Hematopoietic multipotent progenitor cell treated with erythropoietin and hydrocortisone succinate and interleukin-3 and kit ligand, for 8 days (in vitro differentiated cells): ENCODE data around the gene UPP1.
A peak's percentile ranks its signal among the peaks of the same experiment; 100 is the strongest.
"Not testable (repeated sequence)": the region's sequence is repeated elsewhere in the genome, so short reads cannot be mapped to it uniquely, and the experiment has no call there.

Source experiments
- DNase-seq: peaks from one replicate; pipeline ENCODE4 v3.0.0-alpha.2; 2015

Gene UPP1

GRCh38 chr7:48089046-48090003 lies at the start of gene UPP1:
Gene UPP1, plus strand, starts transcription at chr7:48089265. Its CDS starts 5,519 bp downstream, at chr7:48094784.
- no peak for DNase-seq

GRCh38 chr7:48040944-48041652 lies 48.0 kb upstream of the UPP1 start:
- DNase-seq = no peak

GRCh38 chr7:48041653-48041970 lies 47.5 kb upstream of the UPP1 start:
- DNase-seq = no peak

- DNase-seq = no peak
These were observed 46.8 kb upstream of the UPP1 start for GRCh38 chr7:48042216-48042615.

- no peak for DNase-seq
These were observed 46.4 kb upstream of the UPP1 start for GRCh38 chr7:48042636-48043035.

GRCh38 chr7:48045195-48045765 lies 43.8 kb upstream of the UPP1 start:
- DNase-seq = no peak

GRCh38 chr7:48046458-48046857 lies 42.6 kb upstream of the UPP1 start:
- no peak for DNase-seq

- DNase-seq = no peak
These were observed 41.0 kb upstream of the UPP1 start for GRCh38 chr7:48048113-48048512.

- no peak for DNase-seq
These were observed 39.2 kb upstream of the UPP1 start for GRCh38 chr7:48049850-48050249.

- DNase-seq = no peak
These were observed 36.3 kb upstream of the UPP1 start for GRCh38 chr7:48052748-48053147.

GRCh38 chr7:48053736-48054135 lies 35.3 kb upstream of the UPP1 start:
- DNase-seq = no peak

GRCh38 chr7:48058990-48059389 lies 30.1 kb upstream of the UPP1 start:
- DNase-seq = no peak

- no peak for DNase-seq
These were observed 29.4 kb upstream of the UPP1 start for GRCh38 chr7:48059706-48060105.

GRCh38 chr7:48063985-48064384 lies 25.1 kb upstream of the UPP1 start:
- DNase-seq = no peak

- DNase-seq = no peak
These were observed 21.6 kb upstream of the UPP1 start for GRCh38 chr7:48067475-48067874.

GRCh38 chr7:48074204-48074654 lies 14.8 kb upstream of the UPP1 start:
- no peak for DNase-seq

GRCh38 chr7:48077423-48077822 lies 11.6 kb upstream of the UPP1 start:
- DNase-seq = no peak

GRCh38 chr7:48078470-48078869 lies 10.6 kb upstream of the UPP1 start:
- no peak for DNase-seq

GRCh38 chr7:48082378-48082777 lies 6.7 kb upstream of the UPP1 start:
- not testable (repeated sequence) for DNase-seq

GRCh38 chr7:48083114-48083830 lies 5.8 kb upstream of the UPP1 start:
- DNase-seq = no peak

GRCh38 chr7:48084727-48085432 lies 4.2 kb upstream of the UPP1 start:
- peak; percentile 74 for DNase-seq

- DNase-seq = no peak
These were observed 3.7 kb upstream of the UPP1 start for GRCh38 chr7:48085433-48085791.

GRCh38 chr7:48085942-48086341 lies 3.1 kb upstream of the UPP1 start:
- no peak for DNase-seq
